T follicular helper cell (primary cell): ENCODE data around the gene TDRD10.
"Not testable (repeated sequence)": the region's sequence is repeated elsewhere in the genome, so short reads cannot be mapped to it uniquely, and the experiment has no call there.

ENCODE experiments used
- DNase-seq: peaks from one replicate; pipeline ENCODE4 v3.0.0-alpha.2; 2020; ENCODE audit warnings: low read depth

Gene TDRD10

DNA sequence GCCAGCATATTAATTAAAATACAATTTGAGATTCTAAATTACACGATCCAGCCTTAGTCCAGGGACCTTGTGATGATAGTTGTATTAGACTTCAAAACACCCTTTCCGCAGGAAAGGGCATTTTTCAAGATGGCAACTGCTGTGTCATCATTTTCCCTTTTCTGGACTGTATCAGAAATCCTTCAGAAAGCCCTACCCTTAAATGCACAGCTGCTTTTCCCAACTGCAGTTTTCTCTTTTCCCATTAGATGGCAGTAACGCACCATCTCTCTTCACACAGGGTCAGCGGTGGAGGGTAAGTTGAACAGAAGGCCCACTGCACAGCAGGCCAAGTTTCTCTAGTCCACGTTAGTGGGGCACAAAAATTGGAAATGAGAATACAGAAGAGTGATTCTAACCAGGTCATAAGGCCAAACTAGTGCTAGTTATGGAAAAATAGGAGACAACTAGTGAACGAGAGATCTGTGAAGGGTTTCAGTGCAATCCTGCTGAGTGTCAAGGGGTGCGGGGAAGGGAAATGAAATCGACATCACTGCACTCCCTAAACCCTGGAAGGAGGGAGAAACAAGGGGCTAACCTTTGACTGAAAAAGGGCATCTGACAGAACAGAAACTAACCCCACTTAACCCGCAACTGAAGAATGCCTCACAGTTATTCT lies 22.1 kb upstream of the TDRD10 start:
- peak; percentile 40 for DNase-seq

DNA sequence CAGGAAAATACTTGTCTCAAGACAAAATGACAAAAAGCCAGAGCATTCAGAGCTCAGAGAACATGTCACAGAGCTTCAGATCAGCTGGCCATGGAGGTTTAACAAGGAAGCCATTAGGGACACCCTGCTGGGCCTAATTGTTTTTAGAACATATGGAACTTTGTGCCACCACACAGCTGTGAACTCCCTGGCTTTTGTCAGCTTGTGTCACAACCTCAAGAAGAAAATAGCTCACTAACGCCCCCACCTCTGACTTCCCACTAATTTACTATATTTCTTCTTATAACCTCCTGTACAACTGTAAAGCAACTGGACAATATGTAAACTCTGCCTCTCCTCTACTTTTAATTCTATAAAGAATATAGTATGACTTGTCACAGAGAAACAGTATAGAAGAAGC lies 21.0 kb upstream of the TDRD10 start:
- DNase-seq, result no peak

DNA sequence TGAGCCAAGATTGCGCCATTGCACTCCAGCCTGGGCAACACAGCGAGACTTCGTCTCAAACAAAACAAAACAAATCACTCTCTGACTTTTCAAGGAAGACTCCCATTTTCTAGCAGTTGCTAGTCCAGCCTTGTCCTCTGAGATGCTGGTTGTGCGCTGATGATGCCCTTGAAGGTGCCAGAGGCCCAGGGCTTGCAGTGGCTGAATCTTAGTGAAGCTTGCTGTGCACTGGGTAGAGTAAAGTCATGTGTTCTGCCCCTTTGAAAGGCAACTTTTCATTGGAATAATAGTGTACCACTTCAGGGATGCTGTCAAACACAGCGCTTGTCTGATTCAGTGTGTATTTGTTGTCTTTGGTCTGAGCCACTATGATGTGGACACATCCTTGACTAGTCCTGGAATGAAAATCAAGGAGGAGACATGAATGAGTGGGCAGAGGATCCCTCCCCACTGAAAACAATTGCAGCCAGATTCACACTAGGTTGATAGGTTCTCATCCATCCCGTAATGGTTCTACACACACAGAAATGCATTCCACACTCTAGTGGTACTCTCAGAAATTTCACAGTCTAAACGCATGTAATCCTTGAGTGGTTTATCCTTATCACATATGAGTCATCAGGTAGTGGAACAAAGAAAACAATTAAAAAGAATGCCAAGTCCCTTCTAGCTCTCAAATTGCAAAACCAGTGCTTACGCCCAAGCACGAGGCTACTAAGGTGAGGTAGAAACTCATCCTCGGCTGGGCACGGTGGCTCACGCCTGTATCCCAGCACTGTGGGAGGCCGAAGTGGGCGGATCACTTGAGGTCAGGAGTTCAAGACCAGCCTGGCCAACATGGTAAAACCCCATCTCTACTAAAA lies 17.8 kb upstream of the TDRD10 start:
- no peak for DNase-seq

DNA sequence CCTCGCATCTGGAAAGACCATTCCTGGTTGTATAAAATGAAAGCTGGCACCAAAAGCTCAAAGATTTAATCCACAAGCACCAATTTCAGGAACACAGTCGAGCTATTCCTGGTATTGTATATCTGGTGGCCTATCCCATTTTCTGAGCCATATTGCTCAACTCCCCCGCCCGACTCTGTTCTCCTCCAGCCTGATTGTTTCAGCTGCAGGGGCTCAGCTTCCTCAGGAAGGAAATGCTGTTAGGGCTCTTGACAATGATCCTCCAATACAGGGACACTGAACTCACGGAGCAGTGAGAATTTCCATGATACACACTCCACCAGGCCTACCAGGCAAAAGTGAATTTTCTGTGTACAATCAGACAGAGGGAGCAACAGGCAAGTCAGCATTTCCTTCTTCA lies 16.9 kb upstream of the TDRD10 start:
- DNase-seq, result no peak

DNA sequence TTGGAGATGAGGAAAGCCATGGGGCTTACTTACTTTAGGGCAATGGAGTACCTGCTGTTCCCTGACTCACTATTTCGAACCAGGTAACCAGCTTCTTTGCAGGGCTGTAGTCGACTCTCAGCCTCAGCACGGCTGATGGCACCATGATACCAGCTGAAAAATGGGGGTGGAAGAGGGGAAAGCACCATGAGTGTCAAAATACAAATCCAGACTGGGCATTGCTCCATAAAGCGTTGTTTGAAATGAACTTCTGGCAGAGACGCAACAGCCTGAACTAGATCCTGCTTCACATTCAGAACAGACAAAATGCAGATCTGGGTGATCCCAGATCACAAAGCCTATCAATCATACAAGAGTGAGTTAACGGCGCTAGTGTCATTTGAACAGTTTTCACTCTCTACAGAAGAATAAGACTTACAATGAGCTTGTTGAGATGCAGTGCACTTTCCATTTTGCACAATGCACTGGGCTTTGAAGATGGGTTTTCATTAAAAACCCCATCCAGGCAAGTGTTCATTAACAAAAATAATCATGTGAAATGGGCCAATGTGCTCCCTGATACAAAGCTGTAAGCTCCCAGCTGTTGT lies 16.0 kb upstream of the TDRD10 start:
- no peak for DNase-seq

DNA sequence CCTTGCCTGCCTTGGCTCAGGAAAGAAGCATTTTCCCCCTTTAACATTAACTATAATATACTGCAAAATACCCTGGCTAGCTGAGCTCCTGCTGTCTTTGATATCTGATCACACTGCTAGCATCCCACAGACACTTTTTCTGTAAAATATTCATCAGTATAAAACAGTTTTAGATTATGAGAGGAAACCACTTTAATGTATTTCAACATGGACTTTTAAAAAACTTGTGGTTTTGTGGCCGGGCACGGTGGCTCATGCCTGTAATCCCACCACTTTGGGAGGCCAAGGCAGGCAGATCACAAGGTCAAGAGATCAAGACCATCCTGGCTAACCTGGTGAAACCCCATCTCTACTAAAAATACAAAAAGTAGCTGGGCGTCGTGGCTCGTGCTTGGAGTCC lies 15.3 kb upstream of the TDRD10 start:
- not testable (repeated sequence) for DNase-seq

DNA sequence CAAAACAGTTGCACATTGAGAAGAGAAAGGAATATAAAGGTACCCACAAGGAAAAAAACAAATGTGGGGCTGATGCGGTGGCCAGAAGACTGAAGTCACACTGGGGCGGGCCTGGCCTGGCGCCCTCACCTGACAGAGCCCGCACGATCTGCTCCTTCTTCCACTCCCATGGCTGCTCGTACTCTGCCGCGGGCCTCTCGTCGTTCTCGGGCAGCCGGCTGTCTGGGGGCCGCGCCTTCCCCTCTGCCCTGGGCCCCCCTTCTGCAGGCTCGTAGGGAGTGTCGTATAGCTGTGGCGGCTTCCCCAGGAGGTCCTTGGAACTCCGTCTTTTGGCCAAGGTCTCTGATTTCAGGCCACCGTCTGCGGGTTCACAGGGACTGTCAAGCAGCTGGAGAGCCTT lies 13.1 kb upstream of the TDRD10 start:
- DNase-seq, result no peak

DNA sequence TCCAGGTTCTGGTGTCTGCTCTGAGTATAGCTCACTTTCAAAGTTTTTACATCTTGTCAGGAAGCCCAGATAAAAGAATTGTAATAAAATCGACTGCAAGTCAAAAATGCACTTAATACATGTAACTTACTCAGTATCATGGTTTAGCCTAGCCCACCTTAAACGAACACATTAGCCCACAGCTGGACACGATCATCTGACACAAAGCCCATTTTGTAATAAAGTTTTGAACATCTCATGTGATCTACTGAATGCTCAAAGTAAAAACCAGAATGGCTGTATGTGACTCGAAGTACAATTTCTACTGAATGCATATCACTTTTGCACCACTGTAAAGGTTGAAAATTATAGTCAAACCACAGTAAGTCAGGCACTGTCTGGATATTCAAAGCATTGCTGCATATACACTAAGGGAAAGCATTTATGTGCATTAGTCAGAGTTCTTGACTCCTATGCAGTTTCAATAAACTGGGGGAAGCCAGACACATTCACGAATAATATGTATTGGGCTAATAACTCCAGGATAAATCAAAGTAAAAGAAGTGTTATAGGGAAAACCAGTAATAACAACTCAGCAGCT lies 12.2 kb upstream of the TDRD10 start:
- no peak for DNase-seq

DNA sequence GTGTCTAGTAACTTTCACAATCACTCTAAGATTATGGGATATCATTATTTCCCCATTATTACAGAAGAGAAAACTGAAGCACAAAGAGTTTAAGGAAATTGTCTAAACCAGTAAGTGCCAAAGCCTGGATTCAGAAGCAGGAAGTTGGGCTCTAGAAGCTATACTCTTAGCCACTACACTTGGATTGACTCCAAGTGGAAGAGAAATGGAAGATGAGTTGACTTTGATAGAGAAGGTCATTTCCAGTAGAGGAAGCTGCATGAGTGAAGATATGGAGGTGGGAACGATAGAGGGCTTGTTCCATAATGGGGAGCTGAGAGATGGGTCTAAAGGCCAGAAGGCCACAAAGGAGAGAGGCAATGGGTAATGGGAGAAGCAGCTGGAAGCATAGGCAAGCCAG lies 11.7 kb upstream of the TDRD10 start:
- DNase-seq, result no peak

DNA sequence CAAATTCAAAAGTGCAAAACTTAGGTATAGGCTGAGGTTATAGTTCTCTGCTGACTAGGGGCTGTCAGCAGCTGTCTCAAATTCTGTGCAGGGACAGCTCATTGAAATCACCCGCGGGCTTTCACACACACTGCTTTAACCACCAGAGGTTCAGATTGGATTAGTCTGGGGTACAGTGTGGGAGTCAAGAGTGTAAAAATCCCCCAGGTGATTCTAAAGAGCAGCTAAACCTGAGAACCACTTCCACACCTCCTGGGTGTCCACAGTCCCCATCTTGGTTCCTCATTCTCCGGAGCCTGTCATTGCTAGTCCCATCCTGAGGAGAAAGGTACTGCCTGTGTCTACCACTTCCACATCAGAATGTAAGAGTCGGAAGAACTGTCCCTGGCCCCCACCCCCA lies 9.9 kb upstream of the TDRD10 start:
- no peak for DNase-seq

DNA sequence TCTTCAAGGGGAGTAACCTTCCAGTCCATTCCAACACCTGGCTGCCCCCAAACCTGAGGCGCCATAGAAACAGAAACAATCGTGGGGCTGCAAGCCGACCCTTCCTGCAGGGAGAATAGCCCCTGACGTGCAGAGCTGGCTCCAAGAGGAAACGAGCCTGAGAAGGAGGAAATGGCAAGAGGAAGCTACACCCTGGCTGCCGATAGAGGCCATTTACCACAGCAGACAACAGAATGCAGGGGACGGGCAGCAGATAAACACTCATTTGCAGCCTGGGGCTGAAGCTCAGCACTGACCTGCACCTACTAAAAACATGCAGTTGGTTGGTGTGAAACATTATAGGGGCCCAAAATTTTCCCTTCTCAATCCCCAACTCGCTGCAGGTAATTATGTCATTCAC lies 8.7 kb upstream of the TDRD10 start:
- no peak for DNase-seq

DNA sequence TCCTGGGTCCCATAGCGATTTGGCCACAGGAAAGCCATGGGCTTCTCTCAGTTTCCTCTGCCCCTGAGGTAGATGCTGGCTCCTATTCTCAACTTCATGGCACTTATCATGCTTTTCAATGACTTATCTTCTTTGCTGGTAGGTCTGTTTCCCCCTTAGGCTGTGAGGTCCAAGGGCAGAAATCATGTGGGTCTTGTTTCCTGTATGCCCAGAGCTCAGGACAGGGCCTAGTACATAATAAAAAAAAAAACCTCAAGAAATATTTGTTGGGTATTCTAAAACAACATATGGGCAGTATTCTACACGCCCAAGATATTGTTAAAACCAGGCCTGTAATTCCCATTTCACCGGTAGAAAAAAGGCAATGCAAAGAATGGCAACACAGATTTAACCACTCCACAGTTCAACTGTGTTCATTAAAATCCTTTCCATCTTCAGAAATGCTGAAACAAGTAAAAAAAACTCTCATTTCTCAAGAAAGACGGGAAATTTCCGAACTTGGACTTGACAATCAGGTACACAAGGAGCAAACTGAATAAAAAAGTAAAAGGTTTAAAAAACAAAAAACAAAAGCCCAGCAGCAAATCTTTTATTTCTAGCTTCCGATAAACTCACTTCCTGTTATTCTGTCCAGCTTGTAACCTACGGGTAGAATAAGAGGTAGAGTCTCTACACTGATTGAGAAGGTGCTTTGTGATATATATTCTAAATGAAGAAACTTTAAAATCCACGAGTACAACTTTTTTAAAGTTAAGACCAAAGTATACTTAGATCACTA lies 6.3 kb upstream of the TDRD10 start:
- DNase-seq, result no peak

DNA sequence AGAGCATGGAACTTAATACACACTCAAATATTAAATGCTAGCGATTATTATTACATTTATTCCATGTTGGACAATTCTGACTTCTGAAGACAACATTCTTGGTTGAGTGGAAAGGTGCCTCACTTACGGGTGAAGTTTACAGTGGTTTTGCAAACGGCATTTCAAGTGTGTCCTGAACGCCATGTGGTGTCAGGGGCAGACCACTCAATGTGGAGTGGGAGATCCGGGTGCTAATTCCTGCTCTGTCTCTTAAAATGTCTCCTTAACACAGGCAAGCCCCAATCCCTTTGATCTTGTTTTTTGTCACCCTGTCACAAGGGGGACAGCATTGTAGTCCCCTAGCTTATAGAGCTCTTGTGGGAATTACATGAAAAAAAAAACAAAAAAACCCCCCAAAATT lies 5.6 kb upstream of the TDRD10 start:
- DNase-seq, result no peak

DNA sequence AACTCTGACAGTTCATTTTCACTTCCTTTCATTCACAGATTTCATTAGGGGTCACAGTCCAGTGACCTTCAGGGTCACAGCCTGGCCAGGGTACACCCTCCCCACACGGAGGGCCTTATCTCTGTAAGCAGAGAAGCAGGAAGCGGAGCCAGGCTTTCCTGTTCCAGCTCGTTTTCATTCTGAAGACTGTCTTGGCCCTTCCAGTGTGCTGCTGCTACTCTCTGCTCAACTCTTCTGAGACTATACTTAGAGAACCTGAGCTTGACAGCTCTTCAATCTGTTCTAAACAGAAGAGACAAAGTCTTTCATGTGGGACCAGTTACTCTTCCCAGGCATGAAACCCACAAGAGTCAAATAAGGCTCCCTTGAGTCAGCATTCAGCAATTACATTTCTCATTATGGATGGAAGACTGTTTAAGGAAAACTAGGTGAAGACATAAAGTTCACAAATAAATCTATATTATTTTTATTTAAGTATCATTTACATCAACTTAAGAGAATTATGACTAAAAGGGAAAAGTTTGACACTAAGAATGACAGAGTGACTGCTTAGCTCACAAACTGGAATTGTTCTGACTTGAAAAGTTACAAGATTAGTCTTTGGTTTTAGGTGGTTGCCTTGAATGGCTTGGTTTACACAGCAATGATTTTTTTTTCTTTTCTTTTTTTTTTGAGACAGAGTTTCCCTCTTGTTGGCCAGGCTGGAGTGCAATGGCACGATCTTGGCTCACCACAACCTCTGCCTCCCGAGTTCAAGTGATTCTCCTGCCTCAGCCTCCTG lies 4.8 kb upstream of the TDRD10 start:
- DNase-seq, result no peak

DNA sequence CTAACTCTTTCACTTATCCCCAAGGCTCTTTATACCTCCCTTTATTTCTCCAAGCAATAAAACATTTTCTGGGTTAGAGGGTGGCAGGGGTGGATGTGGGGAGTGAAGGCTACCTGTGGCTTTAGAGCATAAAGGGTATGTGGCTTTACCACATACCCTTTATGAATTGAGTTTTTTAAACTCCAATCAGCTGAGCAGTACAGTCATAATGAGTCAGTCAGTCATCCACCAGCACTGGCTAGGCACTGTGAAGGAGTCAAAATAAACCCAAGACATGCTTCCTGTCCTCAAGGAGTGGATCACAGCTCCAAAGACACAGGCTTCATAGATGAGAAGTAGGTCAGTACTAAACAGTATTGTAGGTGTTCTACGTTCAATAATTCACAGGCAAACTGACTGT lies 2.6 kb upstream of the TDRD10 start:
- no peak for DNase-seq

DNA sequence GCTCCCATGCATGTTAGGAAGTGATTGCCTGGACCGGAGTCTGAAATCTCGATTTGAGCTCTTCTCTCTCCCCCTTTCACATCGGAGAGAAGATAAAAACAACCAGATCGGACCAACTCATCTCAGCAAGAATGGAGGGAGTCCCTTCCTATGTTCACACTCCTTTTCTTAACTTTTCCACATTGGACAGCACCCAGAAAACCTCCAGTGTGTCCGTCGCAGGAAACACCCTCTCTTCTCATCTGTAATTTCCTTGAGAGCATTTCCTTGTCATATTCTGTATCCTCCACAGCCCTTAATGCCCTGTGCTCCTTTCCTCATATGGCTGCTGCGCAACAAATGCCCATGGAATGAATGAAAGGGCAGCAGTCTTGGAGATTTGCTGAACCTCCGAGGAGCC lies 1.5 kb upstream of the TDRD10 start:
- no peak for DNase-seq

DNA sequence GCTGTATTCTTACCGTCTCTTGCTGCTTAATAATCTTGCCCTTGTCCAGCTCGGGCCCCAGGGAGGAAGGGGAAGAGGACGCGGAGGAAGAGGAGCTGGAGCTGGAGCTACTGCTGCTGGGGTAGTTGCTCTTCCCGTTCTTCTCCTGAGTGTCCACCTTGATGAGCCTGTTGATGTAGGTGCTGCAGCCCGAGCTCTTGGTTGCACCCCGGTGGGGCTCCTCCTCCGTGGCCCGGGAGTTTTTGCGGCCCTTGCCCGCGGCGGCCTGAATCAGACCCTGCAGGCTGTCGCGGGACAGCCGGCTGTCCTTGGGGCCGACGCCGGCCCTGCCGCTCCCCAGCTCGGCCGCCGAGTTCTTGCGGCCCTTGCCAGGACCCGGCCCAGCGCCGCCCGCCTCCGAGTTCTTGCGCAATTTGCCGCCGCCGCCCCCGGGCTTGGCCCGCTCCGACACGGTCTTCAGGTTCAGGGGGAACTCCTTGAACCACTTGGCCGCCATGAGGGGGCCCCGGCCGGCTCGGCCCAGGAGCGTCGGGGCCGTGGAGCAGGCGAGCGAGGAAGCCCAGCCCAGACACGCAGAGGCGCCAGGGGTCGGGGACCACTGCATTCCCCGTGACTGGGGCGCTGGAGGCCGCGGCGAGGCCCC lies 475 bp upstream of the TDRD10 start:
- no peak for DNase-seq

DNA sequence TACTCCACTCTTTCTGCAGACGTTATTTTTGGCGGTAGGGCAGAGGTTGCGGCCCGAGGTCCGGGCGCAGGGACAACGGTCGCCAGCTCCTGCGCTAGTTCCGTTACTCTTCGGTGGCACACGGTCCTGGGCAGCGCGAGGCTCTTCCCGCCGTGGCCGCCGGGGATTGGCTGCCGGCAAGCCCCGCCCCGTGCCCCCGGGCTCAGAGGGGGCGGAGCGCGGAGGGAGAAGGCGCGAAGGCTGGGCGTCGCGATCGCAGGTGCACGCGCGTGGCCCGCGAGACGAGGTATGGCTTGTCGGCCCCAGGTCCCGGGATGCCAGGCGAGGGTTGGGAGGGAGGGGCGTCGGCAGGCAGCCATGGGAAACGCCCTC lies 711 bp downstream of the TDRD10 start:
- DNase-seq, result no peak

DNA sequence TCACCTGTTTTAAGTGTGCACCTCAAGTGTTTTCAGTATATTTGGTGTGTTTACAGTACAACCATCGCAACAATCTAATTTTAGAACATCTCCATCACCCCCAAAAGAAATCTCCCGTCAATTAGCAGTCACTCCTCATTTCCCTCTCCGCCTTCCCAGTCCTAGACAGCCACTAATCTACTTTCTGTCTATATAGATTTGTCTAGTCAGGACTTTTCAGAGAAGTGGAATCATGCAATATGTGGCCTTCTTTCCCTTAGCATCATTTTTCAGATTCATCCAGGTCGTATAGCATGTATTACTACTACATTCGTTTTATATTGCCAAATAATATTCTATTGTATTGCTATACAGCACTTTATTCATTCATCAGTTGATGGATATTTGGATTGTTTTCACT lies 1.9 kb downstream of the TDRD10 start:
- no peak for DNase-seq

DNA sequence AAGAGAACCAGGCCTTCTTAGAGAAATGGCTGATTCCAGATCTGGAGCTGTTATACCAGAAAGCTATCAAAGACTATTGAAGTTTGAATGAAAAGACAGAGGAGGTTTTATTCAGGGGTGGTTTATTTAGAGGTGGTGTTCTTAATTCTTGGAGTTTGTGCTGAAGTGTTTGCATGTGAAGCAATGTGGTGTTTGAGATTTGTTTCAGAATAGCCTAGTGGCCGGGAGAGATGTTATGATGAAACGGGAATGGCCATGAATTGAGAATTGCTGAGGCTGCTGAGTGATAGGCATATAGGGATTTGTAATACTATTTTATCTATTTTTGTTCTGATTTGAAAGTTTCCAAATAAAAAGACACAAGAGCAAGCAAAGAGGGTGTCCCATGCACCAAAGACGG lies 10.7 kb downstream of the TDRD10 start:
- DNase-seq, result no peak

DNA sequence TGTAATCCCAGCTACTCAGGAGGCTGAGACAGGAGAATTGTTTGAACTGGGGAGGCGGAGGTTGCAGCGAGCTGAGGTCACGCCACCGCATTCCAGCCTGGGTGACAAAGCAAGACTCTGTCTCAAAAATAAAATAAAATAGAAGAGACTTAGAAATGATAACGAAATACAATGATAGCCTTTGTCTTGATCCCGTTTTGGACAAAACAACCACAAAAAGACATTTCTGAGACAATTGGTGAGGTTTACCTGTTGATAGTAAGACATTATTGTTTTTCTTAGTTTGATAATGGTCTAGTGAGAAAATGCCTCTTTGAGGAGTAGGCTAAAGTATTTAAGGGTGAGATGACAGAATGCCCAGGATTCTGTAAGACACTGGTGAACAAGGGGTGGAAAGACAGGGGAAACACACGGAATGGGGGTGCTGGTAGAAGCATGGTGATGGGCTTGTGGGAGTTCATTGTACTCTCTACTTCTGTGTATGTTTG lies 12.1 kb downstream of the TDRD10 start:
- no peak for DNase-seq
